ENCODE results near the gene PCGF1.

PCGF1 gene

DNA sequence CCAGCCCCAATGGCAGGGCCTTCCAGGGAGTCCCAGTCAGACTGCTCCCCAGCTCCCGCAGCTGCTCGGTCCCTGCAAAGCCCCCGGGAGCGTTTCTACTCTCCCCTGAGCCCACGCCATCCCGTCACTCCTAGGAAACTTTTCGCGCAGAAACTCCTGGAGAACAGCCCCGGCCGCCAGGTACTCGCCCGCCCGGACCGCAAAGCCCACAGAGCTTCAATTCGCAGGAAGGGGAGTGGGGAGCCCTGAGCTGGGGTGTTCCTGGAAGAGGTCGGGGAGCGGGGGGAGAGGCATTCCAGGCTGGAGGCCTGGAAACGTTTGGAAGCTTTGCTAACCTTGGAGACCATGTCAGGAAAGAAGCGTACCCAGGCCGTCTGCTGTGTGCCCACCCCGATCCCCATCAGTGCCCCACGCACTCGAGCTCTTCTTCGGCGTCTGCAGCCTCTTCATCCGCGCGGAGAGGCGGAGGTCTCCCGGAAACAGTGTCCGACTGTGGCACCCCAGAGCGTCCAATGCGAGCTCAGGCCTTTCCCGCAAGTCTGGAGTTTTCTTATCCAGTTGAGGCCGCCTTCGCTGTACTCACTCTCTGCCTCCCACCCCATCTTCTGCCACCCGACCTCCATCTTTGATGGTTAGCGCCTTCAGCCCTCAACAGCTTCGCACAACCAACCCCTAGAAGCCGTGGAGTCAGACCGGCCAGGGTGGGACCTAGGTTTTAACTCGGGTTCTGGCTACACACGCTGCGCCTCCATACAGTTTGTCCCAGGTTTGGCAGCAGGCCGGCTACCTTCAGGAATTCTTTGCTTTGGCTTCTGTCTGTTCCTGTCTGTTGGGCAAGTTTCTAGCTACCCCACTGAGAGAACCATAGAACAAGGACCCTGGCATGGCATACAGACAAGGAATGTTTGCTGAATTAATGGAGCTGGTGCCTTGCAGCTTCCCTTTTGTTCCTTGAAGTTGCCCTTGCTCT lies 3.7 kb downstream of the PCGF1 start:
- DNase-seq: no peak
- in situ Hi-C loops (cut with HindIII; ENCODE audit: low pct_ligation_motif_present, low pct_unique_long_range_greater_than_20kb, low sequenced_read_pairs): no loop called here

DNA sequence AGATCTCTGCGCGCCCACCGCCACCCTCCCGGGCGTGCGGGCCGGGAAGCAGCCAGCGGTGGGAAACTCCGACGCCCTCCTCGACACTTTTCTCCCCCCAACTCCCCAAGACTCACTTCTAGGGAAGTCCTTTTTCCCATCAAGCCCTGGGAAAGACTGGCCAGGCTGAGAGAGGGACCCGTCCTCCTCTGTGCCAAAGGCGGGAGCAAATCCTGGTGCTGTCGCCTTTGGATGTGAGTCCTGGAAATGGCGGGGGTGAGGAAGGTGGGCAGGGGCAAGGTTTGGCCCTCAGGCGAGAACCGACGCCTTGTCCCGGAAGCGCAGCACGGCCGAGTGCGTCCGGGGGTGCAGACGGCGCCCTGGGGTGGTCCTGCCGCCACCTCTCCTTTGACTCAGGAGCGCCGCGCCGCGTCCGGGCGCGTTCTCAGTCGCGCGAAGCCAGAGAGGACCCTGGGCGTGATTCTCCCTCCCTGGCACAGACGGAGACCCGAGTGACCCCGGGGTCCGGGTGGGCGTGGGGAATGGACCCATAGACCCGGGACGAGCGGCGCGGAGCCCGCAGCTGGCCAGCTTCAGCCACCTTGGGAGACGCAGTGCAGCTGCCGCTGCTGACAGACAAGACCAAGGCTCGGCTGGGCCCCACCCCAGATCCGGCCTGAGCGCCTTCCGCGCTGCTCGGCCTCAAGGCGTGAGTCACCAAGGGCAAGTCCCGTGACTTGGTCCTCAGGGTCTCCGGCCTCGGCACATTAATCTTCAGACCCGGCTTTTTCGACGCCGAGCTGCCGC lies 4.6 kb downstream of the PCGF1 start:
- in situ Hi-C loops (cut with HindIII; ENCODE audit: low pct_ligation_motif_present, low pct_unique_long_range_greater_than_20kb, low sequenced_read_pairs): no loop called here
- peak; percentile 81 for DNase-seq

DNA sequence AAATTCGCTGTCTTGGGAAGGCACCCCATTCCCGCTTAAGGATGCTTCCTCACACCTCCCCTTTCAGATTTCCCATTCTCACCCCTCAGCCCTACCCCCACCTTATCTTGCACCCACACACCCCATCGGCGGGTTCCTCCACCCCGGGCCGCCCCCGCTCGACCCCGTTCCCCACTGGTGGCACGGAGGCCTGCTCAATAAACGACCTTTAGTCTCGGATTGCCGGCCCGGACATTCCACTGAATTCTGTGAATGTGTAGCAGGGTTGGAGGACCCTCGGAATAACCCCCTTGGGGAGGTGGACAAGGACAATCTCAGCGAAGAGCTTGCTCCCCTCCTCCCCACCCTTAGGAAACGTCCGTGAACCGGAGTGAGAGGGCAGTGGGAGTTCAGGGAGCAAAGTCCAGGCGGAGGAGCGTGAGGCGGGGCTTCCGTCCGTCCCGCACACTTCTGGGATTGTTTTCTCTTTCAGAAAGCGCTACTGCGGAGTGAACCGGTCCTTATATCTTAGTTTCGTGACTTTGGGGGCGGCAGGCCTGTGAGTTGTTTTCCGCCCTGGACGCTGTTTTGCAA lies 5.3 kb downstream of the PCGF1 start:
- in situ Hi-C loops (cut with HindIII; ENCODE audit: low pct_ligation_motif_present, low pct_unique_long_range_greater_than_20kb, low sequenced_read_pairs): no loop called here
- peak; percentile 56 for DNase-seq

DNA sequence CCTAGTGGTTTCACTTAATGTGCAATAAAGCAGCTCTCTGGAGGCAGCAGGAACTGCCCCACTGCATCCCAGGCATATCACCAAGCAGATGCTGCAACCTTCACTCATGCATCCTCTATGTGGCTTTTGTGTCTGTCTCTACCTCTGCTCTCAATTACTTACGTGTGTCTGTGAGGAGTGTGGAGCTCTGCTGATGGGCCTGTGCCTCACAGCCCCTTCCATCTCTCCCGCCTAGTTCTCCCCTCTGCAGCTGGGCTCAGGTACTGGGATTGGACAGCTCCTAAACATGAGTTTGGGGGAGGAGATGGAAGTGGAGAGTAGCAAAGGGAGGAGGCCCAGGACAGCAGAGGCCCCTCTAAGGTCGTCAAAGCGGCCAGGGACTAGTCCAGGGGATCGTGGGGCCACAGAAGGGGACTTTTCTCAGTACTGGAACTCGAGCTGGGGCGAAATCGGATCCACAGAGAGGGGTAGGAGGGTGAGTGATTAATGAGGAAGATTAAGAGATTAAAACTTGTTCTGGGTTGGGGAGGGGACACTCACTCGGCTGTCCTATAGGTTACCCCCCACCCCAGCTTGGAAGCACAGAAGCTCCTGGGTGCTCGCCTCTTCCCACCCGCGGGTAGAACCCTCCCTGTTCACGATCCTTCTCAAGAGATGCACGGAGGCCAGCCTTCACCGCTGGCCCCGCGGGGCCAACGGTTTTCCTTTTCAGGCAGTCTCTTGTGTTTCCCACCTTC lies 6.0 kb downstream of the PCGF1 start:
- in situ Hi-C loops (cut with HindIII; ENCODE audit: low pct_ligation_motif_present, low pct_unique_long_range_greater_than_20kb, low sequenced_read_pairs): no loop called here

DNA sequence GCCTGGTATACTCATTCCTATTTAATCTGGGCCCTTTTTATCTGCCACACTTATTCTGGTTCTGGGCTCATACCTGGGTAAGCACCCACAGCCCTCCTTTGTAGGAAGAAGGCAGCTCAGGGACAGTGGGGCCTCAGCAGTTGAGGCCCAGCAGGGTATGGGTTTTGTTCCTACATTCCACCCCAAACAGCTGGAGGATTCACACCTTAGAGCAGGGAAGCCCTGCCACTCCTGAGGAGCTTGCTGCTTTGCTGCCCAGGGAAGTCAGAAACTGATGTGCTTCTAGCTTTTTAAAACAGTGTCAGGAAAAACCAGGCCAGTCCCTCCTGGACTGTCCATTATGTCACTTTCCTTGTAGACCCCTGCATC lies 6.9 kb downstream of the PCGF1 start:
- DNase-seq: no peak
- in situ Hi-C loops (cut with HindIII; ENCODE audit: low pct_ligation_motif_present, low pct_unique_long_range_greater_than_20kb, low sequenced_read_pairs): no loop called here

More for the DNA sequence above, 6.0 kb downstream of the PCGF1 start:
- DNase-seq: no peak

DNA sequence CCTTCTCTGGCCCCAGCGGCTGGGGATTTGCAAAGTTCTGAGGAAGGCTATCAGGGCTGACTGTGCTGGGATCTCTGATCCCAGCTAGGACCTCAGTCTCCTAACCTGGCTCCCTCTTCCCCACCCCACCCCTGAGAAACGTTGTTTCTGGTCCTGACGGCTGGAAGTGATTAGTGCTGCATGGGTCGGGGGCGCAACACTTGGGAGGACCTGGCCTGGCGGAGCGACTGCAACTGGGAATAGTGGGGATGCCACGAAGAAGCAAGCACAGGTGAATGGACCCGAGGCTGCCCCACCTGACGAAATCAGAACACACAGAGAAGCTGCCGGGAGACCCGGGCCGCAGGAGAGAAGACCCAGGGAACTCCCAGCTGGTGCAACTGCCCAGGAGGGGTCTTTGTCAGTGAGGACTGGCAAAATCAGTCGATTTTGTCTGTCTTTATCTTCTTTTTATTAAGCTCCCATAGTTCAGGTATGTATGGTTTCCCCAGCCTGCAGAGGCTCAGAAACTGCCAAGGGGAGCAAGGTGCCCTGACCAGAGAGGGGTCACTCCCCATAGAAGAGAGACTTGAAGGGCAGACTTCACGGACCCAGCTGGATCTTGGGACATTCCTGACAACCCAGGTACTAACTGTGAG lies 7.4 kb downstream of the PCGF1 start:
- DNase-seq: no peak
- in situ Hi-C loops (cut with HindIII; ENCODE audit: low pct_ligation_motif_present, low pct_unique_long_range_greater_than_20kb, low sequenced_read_pairs): no loop called here

DNA sequence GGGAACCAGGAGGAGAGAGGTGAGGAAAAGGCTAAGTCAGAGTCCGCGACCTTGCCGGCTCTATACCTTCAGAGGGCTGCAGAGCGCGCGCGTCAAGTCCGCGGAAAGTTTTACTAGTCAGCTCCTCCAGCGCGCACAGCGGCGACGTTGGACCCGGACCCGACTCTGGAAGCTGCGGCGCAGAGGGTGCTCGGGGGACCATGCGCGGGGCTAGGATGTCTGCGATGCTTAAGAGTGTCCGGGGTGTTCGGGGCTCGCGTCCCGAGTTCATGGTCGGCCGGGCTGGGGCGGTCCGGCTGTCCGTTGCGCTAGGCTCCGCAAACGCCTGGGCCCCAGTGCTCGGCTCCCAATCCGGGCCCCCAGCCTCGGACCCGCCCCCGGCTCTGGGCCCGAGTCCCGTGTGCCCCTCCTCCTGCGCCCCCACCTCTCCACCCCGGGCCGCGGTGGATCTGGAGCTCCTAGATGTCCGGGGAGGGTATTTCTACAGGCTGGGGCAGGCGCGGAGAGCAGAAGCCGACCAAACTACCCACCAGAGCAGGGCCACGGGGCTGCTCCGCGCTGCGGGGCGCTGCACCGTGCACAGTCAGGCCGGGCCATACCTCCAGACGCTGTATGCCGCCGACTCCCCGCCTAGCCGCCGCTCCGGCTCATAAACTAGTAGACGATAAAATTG lies 8.1 kb downstream of the PCGF1 start, which contains the start of gene LBX2:
TSS of gene LBX2 (minus strand) at position 337 of the 673 bp plus-strand sequence. CDS start at position 271, 66 bp downstream.
- in situ Hi-C loops (cut with HindIII; ENCODE audit: low pct_ligation_motif_present, low pct_unique_long_range_greater_than_20kb, low sequenced_read_pairs): no loop called here
- DNase-seq: no peak

DNA sequence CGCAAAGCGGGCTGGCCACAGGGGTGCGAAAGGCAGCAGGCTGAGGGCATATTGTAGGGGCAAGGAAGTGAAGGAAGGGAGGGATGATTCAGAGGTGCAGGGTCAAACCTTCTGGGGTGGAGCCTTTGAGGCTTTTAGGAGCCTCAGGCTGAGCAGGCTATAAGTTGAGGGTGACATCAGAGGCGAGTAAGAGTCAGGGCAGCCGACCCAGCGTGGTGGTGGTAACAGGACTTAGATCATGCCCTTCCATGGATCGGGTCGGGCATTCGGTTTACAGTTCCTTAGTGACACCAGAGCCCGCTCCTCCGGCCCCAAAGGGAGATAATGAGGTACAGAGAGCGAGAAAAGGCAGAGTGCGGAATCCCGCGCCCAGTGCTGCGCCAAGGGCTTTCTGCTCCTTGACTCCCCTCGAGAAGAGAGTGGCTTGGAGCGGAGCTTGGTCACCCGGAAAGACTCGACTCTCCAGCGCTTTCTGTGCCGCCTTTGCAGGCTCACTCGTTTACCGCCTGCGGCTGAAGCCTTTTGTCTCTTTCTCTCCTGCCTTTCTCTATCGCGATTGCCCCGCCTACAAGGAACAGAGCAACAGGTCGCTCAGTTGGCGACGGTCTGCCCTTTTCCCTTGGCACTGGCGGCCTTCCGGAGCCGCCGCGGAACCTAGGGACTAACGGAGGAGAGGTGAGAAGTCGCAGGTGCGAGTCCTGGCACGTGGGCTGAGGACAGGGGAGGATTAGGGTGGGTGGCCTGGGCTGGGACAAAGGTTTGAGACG lies 8.8 kb downstream of the PCGF1 start:
- in situ Hi-C loops (cut with HindIII; ENCODE audit: low pct_ligation_motif_present, low pct_unique_long_range_greater_than_20kb, low sequenced_read_pairs): no loop called here

DNA sequence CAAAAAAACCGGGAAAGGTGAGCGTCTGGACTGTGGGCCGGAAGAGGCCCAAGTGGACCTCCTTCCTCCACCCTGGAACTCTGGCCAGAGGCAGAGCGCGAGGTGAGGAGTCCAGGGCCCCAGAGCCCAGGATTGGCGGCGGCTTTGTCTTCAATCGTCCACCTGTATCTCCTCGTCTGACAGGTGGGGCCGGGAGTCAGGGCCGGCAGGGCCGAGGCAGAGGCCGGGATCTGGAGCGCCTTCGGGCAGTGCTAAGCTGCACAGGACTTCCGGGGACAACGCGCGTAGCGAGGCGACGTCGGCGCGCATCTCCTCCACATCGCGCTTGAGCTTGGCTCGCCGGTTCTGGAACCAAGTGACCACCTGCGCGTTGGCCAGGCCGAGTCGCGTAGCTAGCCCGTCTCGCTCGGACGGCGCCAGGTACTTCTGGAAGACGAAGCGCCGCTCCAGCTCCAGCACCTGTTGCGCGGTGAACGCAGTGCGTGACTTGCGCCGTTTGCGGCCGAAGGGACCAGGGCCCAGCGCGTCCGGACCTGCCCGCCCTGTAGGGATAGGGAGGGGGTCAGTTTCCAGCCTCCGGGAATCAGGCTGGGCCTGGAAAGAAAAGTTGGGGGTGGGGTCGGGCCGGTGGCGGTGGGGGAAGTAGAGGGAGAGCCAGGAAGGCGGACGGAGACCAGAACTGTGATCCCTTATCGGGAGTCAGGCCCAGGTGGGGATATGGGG lies 9.6 kb downstream of the PCGF1 start:
- in situ Hi-C loops (cut with HindIII; ENCODE audit: low pct_ligation_motif_present, low pct_unique_long_range_greater_than_20kb, low sequenced_read_pairs): no loop called here
- no peak for DNase-seq

More for the DNA sequence above, 8.8 kb downstream of the PCGF1 start:
- DNase-seq: no peak

DNA sequence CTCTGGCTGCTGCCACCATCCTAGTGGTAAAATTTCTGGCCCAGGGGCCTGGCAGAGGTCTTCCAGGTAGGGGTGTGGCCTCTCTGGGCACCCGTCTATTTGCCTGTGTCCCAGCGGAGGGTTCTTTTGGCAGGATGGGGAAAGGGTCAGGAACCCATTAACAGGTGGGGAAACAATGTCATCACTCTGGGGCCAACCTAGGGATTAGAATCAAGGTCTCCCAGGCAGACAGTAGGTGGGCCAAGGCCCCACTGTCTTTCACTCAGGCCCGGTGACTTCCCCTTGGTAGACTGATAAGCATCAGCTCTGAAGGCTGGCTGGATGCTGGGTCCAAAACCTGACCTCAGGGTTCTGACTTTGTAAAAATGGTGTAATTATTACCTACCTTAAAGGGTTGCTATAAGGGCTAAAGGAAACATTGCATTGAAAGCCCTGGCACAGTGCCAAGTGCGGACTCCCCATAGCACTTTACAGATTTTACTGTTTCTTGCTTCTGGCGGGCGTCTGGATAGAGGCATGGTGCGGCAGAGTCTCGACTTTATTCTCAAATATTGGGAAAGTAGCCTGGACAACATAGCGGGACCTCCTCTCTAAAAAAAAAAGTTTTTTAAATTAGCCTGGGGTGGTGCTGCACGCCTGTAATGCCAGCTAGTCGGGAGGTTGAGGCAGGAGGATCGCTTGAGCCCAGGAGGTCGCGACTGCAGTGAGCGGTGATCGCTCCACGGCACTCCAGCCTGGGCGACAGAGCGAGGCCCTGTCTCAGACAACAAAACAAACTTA lies 10.3 kb downstream of the PCGF1 start:
- DNase-seq: no peak
- in situ Hi-C loops (cut with HindIII; ENCODE audit: low pct_ligation_motif_present, low pct_unique_long_range_greater_than_20kb, low sequenced_read_pairs): no loop called here

DNA sequence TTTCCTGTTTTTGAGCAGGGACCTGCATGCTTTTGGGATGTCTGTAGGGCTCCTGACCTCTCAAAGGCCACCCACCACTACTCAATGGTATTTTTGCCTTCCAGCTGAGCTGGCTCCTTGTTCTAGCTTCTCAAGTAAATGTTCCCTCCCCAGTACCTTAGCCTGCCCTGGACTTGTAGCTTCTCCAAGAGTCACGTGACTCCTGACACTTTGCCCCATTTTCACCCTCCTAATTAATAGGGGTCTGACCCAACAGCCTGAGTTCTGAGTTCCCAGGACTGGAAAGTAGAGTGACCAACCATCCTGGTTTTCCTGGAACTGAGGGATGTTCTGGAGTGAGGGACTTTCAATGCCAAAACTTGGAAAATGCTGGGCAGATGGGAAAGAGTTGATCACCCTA lies 12.1 kb downstream of the PCGF1 start:
- in situ Hi-C loops (cut with HindIII; ENCODE audit: low pct_ligation_motif_present, low pct_unique_long_range_greater_than_20kb, low sequenced_read_pairs): no loop called here
- DNase-seq: no peak

DNA sequence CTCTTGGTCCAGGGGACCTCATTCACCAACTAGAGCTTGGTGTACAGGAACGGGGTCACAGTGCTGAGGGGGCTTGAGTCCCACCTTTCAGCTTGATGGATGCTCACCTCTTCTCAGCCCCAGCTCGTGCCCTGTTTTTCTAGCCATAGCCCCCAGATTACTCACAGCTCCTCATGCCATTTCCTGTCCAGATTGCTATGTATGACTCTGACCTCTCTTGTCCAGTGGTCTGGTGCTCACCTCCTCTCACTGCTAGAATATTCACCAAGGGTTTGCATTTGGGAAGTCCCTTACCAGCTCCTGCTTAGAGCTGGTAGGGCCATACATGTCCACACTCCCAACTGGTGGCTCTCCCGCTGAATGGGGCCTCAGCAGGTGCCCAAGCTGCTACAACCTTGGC lies 13.9 kb downstream of the PCGF1 start:
- in situ Hi-C loops (cut with HindIII; ENCODE audit: low pct_ligation_motif_present, low pct_unique_long_range_greater_than_20kb, low sequenced_read_pairs): no loop called here
- no peak for DNase-seq

DNA sequence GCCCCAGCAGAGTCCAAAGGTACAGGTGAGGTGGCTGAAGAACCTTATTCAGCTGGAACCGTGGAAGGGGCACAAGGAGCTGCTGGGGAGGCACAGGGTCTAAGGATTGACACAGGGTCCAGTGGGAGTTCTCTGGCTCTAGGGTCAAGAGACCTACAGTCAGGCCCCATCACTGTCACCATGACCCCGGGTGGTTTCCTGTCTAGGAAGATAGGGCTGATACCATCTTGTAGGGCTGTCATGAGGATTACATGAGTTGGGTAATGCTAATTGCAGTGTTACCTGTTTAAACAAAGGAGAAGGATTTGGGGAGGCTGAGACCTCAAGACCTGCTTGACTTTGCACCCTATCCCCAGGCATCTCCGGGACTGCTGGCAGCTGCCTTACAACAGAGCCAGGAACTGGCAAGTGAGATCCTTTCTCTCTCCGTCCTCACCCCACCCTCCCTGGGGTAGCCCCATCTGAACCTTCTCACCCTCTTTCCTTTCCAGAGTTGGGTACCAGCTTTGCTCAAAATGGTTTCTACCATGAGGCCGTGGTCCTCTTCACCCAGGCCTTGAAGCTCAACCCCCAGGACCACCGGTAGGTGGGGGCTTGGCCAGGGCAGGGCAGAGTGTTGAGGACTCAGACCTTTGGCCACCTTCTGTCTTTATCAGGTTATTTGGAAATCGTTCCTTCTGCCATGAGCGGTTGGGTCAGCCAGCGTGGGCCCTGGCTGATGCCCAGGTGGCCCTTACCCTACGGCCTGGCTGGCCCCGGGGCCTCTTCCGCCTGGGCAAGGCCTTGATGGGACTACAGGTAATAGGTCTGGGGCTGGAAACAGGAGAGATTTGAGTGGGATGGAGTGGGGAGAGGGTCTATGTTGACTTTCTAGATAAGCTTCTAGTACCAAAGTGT lies 15.6 kb downstream of the PCGF1 start:
- in situ Hi-C loops (cut with HindIII; ENCODE audit: low pct_ligation_motif_present, low pct_unique_long_range_greater_than_20kb, low sequenced_read_pairs): no loop called here
- DNase-seq: no peak

DNA sequence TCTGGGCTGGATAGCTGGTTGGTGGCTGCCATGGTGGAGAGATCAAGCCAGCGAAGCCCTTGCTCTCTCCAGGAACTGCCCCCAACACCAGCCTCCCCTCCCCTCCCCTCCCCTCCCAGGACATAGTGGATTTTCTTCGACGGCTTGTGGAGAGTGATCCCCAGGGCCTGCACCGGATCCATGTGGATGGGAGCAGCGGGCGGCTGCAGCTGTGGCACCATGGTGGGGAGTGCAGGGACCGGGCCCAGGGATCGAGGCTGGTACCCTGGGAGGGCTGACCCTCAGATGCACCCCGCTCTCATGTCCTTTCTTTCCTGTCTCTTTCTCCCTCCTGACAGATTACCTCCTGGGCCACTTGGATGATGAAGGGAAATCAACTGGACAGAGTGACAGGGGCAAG lies 17.6 kb downstream of the PCGF1 start:
- in situ Hi-C loops (cut with HindIII; ENCODE audit: low pct_ligation_motif_present, low pct_unique_long_range_greater_than_20kb, low sequenced_read_pairs): no loop called here
- no peak for DNase-seq
